Stimulated activated CD4-positive, alpha-beta T cell treated with anti-CD3 and anti-CD28 coated beads, Interleukin-4, amount 100 ng/mL, for 24 hours (primary cell): ENCODE results near the gene CD83.

ENCODE experiments used
- DNase-seq: peaks from one replicate; pipeline ENCODE4 v3.0.0-alpha.2; 2020

CD83 gene

DNA sequence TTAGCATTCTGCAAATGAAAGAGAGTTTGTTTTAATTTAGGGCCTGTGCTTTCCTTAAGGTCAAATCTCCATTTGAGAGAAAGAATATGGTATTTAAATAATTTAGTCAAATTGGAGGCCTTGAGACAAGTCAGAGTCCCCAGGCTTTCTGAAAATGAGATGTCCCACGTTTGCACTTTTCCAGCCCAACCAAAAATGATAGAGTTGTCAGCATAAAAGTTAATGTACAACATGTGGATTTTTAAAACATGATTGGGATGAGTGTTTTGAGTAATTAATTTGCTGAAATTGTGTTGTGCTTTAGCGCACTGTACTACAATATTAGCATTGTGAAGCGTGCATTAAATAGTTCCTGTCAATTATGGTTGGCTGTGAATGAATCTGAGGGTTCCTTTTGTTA, 10.0 kb downstream of the CD83 start:
- DNase-seq, result no peak

DNA sequence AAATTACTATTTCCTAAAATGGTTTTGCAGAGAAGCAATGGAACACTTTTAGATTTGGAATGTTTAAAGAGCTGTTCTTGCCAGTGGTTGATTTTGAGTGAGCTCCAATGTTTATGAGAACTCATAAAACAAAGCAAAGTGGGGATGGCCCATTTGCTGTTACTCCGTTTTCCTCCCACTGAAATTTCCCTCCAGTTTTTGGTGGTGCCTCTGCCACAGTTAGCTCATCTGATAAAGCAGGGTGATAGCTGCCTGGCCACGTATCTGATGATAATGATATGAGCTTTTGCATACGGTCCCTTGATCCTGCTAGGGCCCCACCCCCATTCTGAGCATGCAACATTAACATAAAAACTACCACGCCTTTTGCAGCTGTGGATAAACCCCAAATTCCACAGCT, 10.4 kb downstream of the CD83 start:
- no peak for DNase-seq

DNA sequence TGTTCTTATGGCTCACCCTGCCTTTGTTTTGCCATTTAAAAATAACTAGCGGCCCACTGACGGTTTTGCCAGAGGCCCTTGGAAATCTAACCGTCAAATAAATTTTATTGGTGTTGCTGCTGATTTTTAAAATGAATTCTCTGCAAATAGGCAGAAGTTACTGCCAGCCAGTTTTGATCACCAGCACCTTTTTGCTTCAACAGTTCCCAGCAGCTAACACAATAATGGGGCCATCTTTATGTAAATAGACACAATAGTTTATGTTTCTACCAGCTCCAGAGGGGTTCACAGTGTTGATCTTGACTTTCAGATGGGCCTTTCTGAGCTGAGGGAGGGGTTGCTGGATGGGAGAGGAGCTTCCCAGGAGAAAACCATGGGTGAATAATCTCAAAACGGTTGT, 11.2 kb downstream of the CD83 start:
- DNase-seq, result no peak

DNA sequence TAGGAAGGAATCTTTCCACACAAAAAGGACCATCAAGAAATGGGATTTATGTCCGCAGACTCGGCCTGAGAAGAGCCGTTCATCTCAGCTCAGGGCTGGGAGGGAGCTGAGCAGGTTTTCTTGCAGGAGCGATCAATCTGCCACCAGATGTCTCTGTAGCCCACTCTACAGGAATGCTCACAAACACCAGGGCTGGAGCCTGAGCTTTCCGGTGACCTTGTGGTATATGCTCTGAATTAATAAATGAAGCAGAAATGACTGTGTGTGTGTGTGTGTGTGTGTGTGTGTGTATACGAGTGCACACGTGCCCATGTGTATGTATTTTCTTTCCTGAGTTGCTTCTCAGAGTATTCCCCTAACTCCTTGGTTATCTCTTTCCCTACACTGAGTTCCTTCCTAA, 12.0 kb downstream of the CD83 start:
- DNase-seq, result peak; percentile 22

DNA sequence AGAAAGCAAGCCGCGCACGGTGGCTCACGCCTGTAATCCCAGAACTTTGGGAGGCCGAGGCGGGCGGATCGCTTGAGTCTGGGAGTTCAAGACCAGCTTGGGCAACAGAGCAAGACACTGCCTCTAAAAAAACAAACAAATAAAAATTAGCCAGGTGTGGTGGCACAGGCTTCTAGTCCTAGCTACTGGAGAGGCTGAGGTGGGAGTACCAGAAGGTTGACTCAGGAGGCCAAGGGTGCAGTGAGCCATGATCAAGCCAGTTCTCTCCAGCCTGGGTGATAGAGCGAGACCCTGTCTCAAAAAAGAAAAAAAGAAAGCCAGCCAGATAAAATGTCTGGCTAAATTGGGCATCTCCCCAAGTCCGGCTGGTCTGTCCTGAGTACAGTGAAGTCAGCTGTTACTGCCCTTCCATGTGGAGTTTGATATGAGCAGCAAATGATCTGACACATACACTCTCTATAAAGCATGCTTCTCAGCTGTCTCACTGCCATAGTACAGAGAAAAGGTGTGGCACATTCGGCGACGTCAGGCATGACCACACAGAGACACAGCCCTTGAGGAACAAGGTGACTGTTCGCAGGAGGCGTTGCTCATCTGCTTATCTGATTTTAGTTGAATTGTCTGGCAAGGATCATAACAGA, 13.0 kb downstream of the CD83 start:
- no peak for DNase-seq

DNA sequence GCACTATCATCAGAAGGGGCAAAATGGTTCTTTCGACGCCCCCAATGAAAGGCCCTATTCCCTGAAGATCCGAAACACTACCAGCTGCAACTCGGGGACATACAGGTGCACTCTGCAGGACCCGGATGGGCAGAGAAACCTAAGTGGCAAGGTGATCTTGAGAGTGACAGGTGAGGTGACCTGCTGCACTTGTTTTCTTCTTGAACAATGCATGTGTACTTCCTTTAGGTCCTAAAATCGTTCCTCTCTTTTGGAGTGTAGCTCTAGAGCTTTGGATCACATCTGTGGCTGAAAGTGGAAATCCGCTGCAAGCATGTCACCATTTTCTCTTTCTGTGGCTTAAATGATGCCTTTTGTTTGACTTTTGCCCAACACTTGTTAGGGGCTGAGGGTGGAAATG, 14.0 kb downstream of the CD83 start:
- DNase-seq, result no peak

- no peak for DNase-seq
Observed at GRCh38 chr6:14132244-14132920, 14.8 kb downstream of the CD83 start.

DNA sequence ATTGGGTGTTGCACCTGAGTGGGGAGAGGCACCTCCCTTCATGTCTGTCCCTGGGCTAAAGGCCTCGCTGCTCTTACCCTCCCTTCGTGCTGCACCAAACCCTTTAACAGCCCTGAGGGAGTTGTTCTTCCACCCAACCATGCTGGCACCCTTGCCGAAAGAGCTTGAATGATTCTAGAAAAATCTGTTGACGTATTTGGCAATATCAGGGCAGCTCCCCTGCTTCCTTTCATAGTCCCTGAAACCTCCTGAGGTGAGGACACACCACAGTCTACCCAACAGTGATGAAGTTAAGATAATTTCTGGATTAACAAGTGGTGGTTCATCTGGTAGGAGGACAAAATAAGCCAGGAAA, 15.3 kb downstream of the CD83 start:
- DNase-seq, result no peak

DNA sequence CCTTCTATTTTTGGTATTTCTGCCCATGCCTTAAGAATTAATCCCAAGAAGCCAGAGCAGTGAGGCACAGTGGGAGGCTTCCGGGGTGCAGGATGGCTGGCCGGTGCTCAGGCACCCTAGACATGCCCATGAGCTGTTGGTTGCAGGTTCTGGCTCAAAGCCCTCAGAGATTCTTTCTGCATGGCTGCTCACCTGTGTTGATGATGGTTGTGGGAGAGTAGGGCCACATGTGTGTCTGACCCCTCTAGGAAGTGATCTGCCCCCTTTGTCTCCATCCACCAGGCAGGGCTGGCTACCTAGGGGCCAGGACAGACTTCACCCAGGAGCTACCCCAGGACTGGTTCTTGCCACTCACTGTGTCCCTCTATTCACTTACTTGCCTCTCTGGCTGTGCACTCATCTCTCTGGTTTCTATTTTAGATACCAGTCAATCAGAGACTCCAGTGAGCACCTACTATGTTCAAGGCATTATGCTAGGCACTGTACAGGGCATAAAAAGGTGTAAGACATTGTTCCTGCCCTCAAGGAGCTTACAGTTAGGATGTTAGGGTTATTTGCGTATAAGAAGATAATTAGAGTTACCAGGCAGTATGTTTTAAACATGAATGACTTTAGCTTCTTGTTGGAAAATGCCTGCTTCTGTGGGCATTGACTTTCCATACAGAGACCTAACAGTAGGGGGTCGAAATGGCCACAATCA, 16.8 kb downstream of the CD83 start:
- no peak for DNase-seq

- DNase-seq, result no peak
Observed at GRCh38 chr6:14135893-14136539, 18.4 kb downstream of the CD83 start.

- DNase-seq, result no peak
Observed at GRCh38 chr6:14138701-14139215, 21.2 kb downstream of the CD83 start.

- no peak for DNase-seq
Observed at GRCh38 chr6:14141351-14142062, 23.9 kb downstream of the CD83 start.

DNA sequence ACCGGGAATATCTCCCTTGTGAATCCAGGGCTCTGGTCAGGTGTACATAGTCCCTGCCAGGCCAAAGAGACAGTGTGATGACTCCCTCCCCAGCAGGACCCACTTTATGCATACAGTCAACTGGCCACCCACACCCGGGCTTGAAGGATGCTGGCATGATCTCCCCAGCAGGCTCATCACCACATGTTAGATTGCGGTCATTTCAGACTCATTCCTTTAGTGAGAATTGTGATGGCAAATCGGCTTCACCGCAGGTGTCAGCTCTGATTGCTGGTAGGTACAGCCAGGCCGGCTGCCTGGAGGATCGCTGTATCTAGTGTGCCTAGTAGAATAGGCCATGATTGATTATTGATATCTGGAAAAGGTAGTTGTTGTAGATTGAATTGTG, 24.5 kb downstream of the CD83 start:
- no peak for DNase-seq

- no peak for DNase-seq
Observed at GRCh38 chr6:14142511-14143223, 25.1 kb downstream of the CD83 start.

DNA sequence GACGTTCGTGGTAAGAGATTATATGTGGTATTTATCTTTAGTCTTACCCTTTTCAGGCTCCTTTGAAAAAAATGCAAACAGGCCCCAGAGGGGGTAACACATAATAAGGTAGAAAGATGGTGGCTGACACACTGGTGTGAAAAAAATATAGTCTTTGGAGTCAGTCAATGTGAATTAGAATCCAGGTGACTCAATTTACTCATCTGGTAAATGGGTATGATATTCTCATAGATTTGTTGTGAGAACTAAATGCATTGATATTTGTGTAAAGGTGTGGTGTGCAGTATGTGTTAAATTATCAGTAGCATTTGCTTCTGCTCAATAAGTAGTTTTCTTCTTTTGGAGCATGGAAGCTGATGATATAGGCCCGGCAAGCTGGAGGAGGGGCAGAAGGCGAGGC, 25.7 kb downstream of the CD83 start:
- DNase-seq, result no peak

GRCh38 chr6:14144678-14145113, 27.1 kb downstream of the CD83 start:
- peak; percentile 81 for DNase-seq

GRCh38 chr6:14146506-14147096, 29.0 kb downstream of the CD83 start:
- DNase-seq, result no peak

DNA sequence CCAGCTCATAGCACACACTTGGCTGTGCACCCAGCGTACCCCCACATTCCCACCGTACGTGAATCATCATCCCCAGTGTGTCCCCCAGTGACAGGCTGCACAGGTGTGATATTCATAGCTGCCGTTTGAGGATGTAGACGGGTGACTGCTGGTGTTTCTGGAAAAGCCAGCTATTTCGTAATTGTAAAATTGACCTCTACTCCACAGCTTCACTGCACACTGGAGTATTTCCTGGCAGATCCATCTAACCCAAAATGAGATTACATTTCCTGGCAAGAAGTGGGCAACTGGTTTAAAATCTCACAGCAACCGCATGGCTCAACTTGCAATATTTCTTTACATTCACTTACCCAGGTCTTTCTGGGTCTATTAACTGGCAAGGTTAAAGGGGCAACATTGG, 30.3 kb downstream of the CD83 start:
- DNase-seq, result no peak

- no peak for DNase-seq
Observed at GRCh38 chr6:14148471-14148870, 30.9 kb downstream of the CD83 start.

DNA sequence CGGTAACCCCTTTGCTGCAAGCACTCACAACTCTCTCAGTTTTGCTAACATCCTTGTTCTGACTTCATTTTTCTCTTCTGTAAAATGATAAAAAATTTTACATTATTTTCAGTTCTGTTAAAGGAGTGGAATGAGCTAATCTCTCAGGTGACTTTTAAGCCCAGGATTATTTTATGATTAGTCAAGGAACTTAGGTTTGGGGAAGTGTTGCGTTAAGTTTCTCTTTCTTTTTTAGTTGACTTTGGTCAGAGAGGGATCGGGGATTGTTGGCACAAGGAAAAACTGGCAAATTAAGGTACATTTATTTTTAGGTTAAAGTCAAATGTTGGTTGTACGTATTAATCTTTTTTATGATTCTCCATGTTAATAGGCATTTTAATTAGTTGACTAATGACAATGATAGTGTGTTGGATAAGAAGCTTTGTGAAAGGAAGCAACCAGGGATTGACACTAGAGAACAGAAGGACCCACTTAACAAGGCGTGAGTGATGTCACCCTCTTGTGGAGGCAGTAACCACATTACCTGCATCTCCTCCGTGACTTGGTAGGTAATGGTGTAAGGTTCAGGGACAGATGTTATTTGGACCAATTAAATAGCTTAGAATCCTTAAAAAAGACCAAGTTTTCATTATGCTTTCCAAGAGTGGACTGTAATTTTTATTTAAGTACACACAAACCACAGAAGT, 31.6 kb downstream of the CD83 start:
- no peak for DNase-seq

DNA sequence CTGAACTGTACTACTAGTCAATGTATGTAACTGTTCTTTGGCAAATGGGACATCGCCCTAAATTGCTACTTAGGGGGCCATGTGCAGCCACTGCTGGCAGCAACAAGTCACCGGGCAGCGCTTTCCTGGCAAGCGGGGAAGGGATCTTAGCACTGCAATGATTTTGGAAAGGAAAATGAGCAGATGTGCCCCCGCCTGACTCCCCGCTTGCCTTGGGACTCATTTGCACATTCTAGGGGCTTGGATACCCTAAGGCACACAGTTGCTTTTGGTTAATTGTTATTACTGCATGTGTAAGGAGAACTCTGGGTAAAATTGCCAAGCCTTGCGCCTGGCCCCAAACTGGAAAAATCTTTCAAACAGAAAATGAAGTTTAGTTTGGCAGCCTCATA, 32.2 kb downstream of the CD83 start:
- no peak for DNase-seq
